Heart left ventricle (tissue), 13 donors: ENCODE results near the gene ARIH2.

Experiments
- POLR2A ChIP-seq, 2 donors: fragments of 450-650 bp; IDR thresholded peaks; one replicate each; pipeline ENCODE4 v1.6.1; 2017; ENCODE audit warnings: antibody characterized with exemption in 2 of 2, mild to moderate bottlenecking in 2 of 2, moderate library complexity in 2 of 2
- TF ChIP-seq, protein P1 (sequence below), 12 donors: fragments of 200-600 bp; sonication (generic) in 4 of 12; IDR thresholded peaks; one replicate each; pipeline versions ENCODE4 v1.5.0 to v1.8.0; 2018 to 2022; ENCODE audit warnings: antibody characterized with exemption in 12 of 12, mild to moderate bottlenecking in 5 of 12
- donor health status: ischemic (EF 13 %, LVEDD 7.1; RV severe dilation, severe dysfunction).
- donor health status: DM: no; HTN: yes; CAD: no.
- donor health status: DM: no; HTN: no; CAD: no.
- donor health status: ischemic (EF 25% LVEDD 6.9; RV normal size, moderate dysfunction).
- donor health status: ischemic (EF 25% LVEDD 5.7; RV mildly dilated, moderate dysfunction).
- donor health status: ischemic (EF 35%, LVEDD 5.7; RV mildly dilated, moderate dysfunction).
- donor health status: nonischemic (EF 11% LVEDD 7.7; RV severe dilation, severe dysfunction).
- donor health status: DM: yes; HTN: yes; CAD: no.
- donor health status: PGD.
- donor health status: ischemic (EF 29% LVEDD 5.4; RV normal size, mild dysfunction).
- donor health status: nonischemic (EF 23%, LVEDD 6.1; RV moderate dilation, normal function).

DNA sequence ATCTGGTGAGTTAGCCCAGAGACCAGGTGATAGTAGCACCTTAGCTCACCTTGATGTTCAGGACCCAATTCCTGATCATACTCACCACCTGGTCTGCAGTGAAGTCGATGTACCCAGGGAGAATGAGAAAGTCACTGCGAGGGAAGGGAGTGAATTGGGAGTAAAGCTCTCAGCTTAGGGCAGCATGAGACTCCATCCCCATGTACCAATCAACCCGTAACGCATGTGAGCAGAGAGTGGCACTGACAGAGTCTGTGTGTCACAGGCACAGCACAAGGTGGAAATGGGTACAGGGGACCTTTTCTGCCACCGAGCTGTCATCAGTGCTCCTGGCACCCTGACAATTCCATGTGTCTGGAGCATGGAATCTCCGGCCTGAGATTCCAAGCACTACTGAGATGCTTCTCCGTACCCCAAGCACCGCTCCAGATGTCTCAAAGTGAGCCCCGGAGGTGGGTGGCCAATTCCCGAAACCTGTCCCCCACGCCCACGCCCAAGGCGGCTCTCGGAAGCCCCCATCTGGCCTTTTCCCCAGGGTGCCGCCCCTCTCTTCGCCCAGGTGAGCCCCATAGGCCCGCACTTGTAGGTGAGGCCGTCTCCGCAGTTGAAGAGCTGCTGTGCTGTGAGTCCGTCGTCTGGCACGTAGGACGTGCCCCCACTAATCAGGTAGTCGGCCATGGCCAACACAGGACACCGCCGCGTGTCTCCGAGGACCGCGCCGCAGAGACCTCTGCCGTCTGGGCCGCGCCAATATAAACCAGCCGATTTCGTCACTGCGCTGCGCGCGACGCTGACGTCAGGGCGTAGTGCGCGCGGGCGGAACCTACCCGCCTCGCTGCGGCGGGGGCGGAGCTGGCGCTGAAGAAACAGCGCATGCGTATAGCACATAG is 110.3 kb downstream of the ARIH2 start, which contains the start of gene IMPDH2:
- TF ChIP-seq, protein P1, sequence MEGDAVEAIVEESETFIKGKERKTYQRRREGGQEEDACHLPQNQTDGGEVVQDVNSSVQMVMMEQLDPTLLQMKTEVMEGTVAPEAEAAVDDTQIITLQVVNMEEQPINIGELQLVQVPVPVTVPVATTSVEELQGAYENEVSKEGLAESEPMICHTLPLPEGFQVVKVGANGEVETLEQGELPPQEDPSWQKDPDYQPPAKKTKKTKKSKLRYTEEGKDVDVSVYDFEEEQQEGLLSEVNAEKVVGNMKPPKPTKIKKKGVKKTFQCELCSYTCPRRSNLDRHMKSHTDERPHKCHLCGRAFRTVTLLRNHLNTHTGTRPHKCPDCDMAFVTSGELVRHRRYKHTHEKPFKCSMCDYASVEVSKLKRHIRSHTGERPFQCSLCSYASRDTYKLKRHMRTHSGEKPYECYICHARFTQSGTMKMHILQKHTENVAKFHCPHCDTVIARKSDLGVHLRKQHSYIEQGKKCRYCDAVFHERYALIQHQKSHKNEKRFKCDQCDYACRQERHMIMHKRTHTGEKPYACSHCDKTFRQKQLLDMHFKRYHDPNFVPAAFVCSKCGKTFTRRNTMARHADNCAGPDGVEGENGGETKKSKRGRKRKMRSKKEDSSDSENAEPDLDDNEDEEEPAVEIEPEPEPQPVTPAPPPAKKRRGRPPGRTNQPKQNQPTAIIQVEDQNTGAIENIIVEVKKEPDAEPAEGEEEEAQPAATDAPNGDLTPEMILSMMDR (IDR thresholded peaks at IDR 0.05): peak in 4 of 12 donors; percentile 28 to 50 (median 38)
- TF ChIP-seq POLR2A (IDR thresholded peaks at IDR 0.05): peak; percentile 93 to 99
